Activated naive CD4-positive, alpha-beta T cell treated with anti-CD3 and anti-CD28 coated beads, Interleukin-2, amount 50 U/mL, for 72 hours (primary cell): ENCODE data around the gene TRIM45. TPM values are rescaled to one million over a fixed set of nuclear protein-coding genes. Genes with fewer than 3 reads are reported as not detected.
"Not testable (repeated sequence)": the region's sequence is repeated elsewhere in the genome, so short reads cannot be mapped to it uniquely, and the experiment has no call there.

Source experiments
- ATAC-seq, 2 donors: fragments of 150-1000 bp; cut with Tn5 transposase; 2 replicates each; pipeline ENCODE4 v1.10.0; 2021; ENCODE audit warnings: mild to moderate bottlenecking in 2 of 2, moderate library complexity in 2 of 2
- DNase-seq, 2 donors: peaks; one replicate each; pipeline ENCODE4 v3.0.0; 2021 to 2022; ENCODE audit warnings: low spot score in 2 of 2
- H3K27ac Mint-ChIP-seq, 2 donors: one replicate each; pipeline ENCODE4 v1.8.0; 2022; ENCODE audit warnings: mild to moderate bottlenecking in 2 of 2, mixed read lengths in 2 of 2
- H3K36me3 Mint-ChIP-seq, 2 donors: one replicate each; pipeline ENCODE4 v1.8.0; 2022; ENCODE audit warnings: mixed read lengths in 2 of 2
- H3K9me3 Mint-ChIP-seq, 2 donors: one replicate each; pipeline ENCODE4 v1.8.0; 2022; ENCODE audit warnings: mixed read lengths in 2 of 2
- total RNA-seq, 2 donors: library from RNA; stranded (reverse); gene quantifications; one replicate each; pipeline ENCODE4 v1.2.3, GENCODE V29; 2022

TRIM45 gene, protein sequence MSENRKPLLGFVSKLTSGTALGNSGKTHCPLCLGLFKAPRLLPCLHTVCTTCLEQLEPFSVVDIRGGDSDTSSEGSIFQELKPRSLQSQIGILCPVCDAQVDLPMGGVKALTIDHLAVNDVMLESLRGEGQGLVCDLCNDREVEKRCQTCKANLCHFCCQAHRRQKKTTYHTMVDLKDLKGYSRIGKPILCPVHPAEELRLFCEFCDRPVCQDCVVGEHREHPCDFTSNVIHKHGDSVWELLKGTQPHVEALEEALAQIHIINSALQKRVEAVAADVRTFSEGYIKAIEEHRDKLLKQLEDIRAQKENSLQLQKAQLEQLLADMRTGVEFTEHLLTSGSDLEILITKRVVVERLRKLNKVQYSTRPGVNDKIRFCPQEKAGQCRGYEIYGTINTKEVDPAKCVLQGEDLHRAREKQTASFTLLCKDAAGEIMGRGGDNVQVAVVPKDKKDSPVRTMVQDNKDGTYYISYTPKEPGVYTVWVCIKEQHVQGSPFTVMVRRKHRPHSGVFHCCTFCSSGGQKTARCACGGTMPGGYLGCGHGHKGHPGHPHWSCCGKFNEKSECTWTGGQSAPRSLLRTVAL
- total RNA-seq = 1 to 10 TPM in 1 of 2 donors, under 1 TPM in 1; 0.29 to 1.5 TPM

GRCh38 chr1:117121589-117122329, at the start of gene TRIM45:
TRIM45 (minus strand) TSS chr1:117121749; CDS start chr1:117121201, 548 bp downstream.
- DNase-seq (peak; percentile 85 to 92), ATAC-seq (peak; percentile 88 to 94)
- H3K27ac Mint-ChIP-seq = peak within 1 kb of the TSS in 1 of 2 donors; percentile 47
- H3K9me3 Mint-ChIP-seq = no peaks in the 10 kb centered on the region
- no peaks in the 10 kb centered on the region for H3K36me3 Mint-ChIP-seq

DNA sequence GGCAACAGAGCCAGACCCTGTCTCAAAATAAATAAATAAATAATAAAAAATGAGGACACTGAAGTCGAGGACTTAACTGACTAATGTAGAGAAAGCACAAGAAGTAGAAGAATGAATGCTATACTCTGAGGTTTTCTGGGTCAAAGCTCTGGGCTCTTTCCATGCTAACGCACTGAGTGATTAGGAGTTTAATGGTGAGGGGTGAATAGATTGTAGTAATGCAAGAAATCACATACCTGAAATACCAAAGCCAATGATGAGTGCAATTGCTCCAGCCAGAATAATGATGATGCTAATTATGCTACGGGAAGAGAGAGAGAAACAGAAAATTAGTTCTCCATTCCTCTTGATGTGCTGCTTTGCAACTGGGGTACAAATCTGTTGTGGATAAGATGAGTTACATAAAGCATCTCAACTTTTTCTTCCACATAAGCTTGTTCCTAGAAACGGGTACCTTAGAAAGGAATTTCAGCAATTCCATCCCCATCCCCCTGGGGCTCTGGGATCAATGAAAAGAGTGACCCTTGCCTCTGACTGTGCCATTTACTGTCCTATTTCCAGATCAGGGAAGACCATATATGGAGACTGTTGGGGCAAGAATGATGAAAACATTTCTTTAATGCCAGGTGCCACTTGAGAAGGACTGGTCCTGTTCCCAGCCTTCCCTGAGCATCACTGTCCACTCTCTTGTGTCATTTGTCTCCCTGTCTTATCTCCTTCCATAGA, 48.5 kb upstream of the TRIM45 start:
- Mint-ChIP-seq H3K36me3 (no peaks in the 10 kb centered on the region), H3K27ac (no peak overlapping the region), H3K9me3 (no peaks in the 10 kb centered on the region)
- DNase-seq = no peak
- ATAC-seq = no peak

- no peak for DNase-seq
- no peak for ATAC-seq
- no peaks in the 10 kb centered on the region for H3K9me3 Mint-ChIP-seq
- H3K27ac Mint-ChIP-seq = no peak overlapping the region
- H3K36me3 Mint-ChIP-seq = no peaks in the 10 kb centered on the region
Observed at GRCh38 chr1:117167402-117167801, 45.9 kb upstream of the TRIM45 start.

DNA sequence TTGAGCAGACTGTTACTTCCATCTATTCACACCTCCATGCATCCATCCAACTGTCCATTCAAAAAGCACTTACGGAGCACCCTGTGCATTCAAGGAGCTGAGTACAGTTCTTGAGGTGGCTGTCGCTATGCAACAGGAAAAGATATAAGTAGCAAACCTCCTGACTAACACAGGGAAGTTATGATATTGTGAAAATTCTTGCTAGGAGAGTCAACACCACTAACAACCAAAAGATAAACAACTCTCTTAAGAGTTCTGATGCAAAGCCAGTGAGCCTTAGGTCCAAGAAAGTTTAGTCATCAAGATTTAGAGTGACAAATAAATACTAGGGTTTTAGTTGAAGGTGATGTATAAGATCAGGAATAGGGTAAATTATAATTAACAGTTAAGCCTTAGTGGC, 44.5 kb upstream of the TRIM45 start:
- ATAC-seq = no peak
- Mint-ChIP-seq H3K27ac (no peak overlapping the region), H3K36me3 (no peaks in the 10 kb centered on the region), H3K9me3 (no peaks in the 10 kb centered on the region)
- DNase-seq = no peak

GRCh38 chr1:117164209-117164608, 42.7 kb upstream of the TRIM45 start:
- DNase-seq (no peak), ATAC-seq (no peak)
- no peaks in the 10 kb centered on the region for H3K36me3 Mint-ChIP-seq
- no peak overlapping the region for H3K27ac Mint-ChIP-seq
- H3K9me3 Mint-ChIP-seq = no peaks in the 10 kb centered on the region

GRCh38 chr1:117162816-117163215, 41.3 kb upstream of the TRIM45 start:
- ATAC-seq (no peak), DNase-seq (no peak)
- H3K9me3 Mint-ChIP-seq = no peaks in the 10 kb centered on the region
- no peaks in the 10 kb centered on the region for H3K36me3 Mint-ChIP-seq
- H3K27ac Mint-ChIP-seq = no peak overlapping the region

DNA sequence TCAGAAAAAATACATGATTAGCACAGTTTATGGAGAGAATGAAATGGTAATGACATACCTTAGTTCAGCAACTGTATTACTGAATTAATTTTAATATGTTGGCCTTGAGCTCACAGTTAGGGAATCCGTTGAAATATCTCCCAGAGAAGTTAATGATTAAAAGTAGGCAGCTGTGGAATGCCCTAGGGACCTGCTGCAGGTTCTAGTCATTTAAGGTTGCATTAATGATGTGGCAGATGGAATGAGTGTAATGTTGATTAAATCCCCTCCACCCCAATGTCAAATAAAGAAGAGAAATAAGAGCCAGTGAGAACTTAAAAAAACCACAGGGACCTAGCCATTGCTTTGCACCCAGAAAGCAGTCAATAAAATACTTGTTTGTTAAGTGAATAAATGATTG, 40.3 kb upstream of the TRIM45 start:
- no peaks in the 10 kb centered on the region for H3K9me3 Mint-ChIP-seq
- no peak for ATAC-seq
- H3K36me3 Mint-ChIP-seq = no peaks in the 10 kb centered on the region

GRCh38 chr1:117151305-117151704, 29.8 kb upstream of the TRIM45 start:
- H3K9me3 Mint-ChIP-seq, ATAC-seq, H3K36me3 Mint-ChIP-seq, H3K27ac Mint-ChIP-seq, DNase-seq: not testable (repeated sequence)

More for the DNA sequence above, 40.3 kb upstream of the TRIM45 start:
- no peak for DNase-seq
- no peak overlapping the region for H3K27ac Mint-ChIP-seq

DNA sequence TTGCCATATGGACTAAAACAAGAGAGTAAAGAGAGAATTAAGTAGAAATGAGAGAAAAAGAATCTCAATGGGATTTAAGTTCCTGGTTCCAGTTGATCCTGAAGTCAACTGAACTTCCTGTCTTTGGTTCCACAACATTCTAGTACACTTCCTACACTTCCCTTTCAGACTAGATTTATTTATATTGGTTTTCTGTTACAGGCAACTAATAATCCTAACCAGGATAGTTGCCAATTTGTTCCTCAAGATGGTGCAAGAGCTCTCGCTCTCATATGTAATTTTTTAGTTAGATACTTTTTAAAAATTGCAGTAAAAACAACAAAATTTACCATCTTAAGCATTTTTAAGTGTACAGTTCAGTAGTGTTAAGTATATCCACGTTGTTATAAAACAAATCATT, 28.8 kb upstream of the TRIM45 start:
- ATAC-seq = no peak
- DNase-seq = no peak
- no peak overlapping the region for H3K27ac Mint-ChIP-seq
- peaks cover 0 to 5% of the 10 kb centered on the region in 2 donors for H3K9me3 Mint-ChIP-seq
- H3K36me3 Mint-ChIP-seq = no peaks in the 10 kb centered on the region

DNA sequence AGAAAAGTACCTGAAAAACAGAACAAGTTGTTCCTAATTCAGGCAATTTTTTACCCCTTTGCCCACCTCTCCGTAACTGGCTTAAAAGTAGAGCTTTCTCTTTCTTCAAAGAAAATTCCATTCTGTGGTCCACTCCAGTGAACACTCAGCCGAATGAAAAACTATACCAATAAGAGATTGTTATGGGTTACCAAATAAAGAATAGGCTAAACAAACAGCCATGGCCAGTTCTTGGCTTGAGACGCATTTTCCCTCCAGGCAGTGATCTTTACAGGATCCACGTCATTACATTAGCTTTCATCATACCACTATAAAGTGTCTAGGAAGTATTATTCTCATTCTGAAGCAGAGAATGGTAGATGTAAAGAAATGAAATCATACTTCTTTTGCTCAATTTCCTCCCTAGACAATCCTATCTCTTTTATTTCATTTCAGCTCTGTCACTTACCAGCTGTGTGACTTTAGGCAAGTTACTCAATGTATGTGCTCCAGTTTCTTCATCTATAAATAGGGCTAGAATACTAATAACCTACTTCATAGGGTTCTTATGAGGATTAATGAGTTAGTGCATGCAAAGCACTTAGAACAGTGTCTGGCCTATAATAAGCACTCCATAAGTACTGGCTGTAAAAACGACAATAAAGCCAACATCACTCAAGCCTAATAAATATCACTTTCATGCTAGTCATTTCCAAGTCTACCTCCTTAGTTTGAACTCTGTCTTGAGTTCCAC, 26.5 kb upstream of the TRIM45 start:
- ATAC-seq (no peak), DNase-seq (no peak)
- Mint-ChIP-seq H3K27ac (no peak overlapping the region), H3K36me3 (no peaks in the 10 kb centered on the region), H3K9me3 (peaks cover 0 to 5% of the 10 kb centered on the region in 2 donors)

- H3K36me3 Mint-ChIP-seq = no peaks in the 10 kb centered on the region
- no peak overlapping the region for H3K27ac Mint-ChIP-seq
- ATAC-seq = no peak
- DNase-seq = no peak
- peaks cover 0 to 5% of the 10 kb centered on the region in 2 donors for H3K9me3 Mint-ChIP-seq
Observed at GRCh38 chr1:117147341-117147831, 25.8 kb upstream of the TRIM45 start.

GRCh38 chr1:117146575-117147340, 25.2 kb upstream of the TRIM45 start:
- Mint-ChIP-seq H3K27ac (no peak overlapping the region), H3K9me3 (peaks cover 0 to 5% of the 10 kb centered on the region in 2 donors)
- ATAC-seq = no peak

DNA sequence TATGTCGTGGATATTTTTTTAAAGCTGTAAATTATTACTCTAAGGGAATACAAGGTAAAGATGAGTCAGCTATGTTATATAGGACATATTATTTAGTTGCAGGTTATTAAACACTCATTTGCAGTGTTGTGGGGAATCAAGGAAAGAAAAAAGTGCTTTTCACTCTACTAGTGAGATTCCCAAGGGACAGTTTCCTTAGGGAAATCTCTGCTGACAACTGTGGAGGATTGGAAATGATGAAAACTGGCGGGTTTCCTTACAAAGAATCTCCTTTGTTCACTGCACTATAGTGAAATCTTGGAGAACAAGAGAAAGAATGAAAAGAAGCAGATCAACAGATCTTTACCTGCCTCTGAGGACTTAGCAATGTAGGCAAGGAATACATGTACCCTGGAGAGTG, 24.5 kb upstream of the TRIM45 start:
- Mint-ChIP-seq H3K9me3 (peaks cover 0 to 5% of the 10 kb centered on the region in 2 donors), H3K36me3 (no peaks in the 10 kb centered on the region), H3K27ac (no peak overlapping the region)
- ATAC-seq = no peak
- no peak for DNase-seq

More at GRCh38 chr1:117146575-117147340, 25.2 kb upstream of the TRIM45 start:
- no peaks in the 10 kb centered on the region for H3K36me3 Mint-ChIP-seq
- no peak for DNase-seq

GRCh38 chr1:117143871-117144270, 22.3 kb upstream of the TRIM45 start:
- ATAC-seq (no peak), DNase-seq (no peak)
- H3K36me3 Mint-ChIP-seq = no peaks in the 10 kb centered on the region
- no peak overlapping the region for H3K27ac Mint-ChIP-seq
- H3K9me3 Mint-ChIP-seq = no peaks in the 10 kb centered on the region

DNA sequence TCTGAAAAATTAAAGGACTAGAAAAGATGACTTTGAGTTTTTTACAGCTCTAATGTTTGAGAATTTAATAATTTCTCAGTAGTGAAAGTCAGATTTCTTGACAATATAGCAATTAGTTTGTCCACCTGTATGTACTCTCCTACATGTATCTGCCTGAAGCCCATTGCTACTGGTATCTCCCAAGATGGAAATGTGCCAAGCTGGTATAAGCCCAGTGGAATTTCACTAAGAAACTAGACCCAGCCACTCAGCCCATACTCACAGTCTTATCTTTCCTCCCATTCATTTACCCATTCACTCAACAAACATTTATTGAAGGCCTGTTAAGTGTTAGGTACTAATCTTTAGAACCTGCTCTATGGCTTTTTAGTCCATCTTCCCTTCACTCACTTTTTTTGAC, 21.6 kb upstream of the TRIM45 start:
- no peak for DNase-seq
- Mint-ChIP-seq H3K9me3 (no peaks in the 10 kb centered on the region), H3K27ac (no peak overlapping the region), H3K36me3 (no peaks in the 10 kb centered on the region)
- no peak for ATAC-seq
